SHP77 (cell line): ENCODE results near the gene UXS1.
A peak's percentile ranks its signal among the peaks of the same experiment; 100 is the strongest.

Experiments
- DNase-seq, 2 experiments: peaks; one replicate each; lab custom pipeline; 2025; lab: John Stamatoyannopoulos, UW

The UXS1 gene

DNA sequence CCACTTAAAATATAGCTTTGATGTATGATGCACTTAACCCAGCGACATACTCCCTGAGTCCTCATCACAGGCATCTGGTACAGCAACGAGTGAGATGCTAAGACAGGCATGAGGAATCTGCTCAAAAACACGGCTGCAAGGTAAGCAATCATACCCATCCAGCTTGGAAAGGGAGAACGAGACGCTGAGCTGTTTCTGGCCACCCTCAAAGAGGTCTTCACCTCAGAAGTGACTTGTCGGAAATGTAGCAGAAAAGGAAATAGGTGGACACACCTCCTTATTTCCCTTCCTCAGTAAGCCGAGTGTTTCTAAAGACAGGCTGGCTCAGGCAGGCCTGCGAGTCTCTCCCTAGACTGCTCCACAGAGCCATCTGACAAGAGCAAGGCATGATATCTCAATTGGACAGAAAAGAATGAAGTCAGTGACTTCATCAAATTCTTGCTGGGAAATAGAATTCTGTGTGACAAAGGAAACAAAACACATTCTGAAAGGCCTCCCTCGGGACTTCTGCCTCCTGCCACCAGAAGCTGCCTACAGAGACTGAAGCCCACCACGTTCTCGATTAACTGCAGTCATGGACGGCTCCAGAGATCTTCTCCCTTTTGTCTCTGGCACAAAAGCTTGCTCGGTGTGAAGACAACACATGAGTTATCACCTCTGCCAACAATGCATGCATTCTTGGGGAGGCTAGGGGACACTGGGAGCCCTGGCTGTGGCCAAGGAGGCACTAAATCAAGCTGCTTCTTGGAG, 84.3 kb downstream of the UXS1 start:
- DNase-seq = no peak

DNA sequence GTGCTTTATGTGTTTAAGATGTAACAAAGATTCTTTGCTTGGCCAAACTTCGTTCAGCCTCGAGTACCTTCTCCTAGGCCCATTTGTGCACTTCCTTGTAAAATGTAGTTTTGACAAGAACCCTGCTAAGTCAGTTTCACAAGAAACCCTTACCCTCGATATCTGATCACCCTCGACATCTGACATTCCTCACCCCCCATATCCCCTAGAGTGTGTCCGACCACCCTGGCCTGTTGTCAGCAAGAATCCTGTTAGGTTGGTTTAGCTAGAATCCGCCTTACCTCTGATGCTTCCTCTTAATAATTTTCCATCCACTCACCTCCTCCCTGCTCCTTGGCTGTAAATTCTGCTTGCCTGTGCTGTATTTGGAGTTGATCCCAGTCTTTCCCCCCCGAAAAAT, 85.3 kb downstream of the UXS1 start:
- DNase-seq = no peak

DNA sequence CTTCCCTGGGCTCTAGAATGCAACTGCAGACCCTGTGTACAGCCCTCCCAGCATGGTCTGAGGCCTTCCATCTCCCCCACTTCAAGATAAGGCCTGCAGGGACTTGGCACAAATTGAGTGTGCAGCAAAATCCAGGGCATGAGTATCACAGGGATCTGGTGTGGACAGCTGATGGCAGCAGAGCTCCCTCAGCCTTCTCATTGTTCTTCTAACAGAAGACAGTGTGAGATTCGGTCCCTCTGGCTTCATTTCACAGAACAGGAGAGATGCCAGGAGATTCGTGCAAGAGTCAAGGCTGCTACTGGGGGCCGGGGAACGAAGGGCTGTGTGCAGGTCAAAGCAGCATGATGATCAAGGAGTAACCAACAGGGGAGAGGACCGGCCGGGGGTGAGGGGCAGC, 85.8 kb downstream of the UXS1 start:
- no peak for DNase-seq

DNA sequence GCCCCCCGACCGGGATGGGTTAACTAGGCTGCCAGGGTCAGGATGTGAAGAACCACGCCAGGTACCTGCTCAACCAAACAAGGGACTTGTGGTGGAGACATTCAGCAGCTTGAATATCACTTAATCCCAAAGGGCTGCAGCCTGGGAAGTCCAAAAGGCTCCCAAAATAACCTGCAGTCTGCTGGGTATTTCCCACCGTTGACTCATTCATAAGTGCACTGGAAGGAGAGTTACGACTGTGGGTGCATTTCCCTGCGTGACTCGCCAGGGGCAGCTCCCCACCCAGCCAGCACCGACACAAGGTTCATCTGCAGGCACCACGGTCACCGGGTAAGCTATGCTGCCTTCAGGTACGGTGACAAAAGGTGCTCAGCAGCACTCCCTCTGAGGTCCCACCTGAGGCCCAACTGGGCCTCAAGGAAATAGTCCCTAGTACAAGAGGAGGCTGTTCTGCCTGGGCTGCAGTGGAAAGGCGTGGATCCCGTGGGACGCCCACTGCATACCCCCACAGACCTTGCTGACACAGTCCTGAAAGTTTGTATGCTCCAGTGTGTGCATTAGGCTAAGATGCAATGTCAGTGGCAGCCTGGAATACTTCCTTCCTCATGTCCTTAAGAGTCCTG, 86.5 kb downstream of the UXS1 start:
- DNase-seq = no peak

DNA sequence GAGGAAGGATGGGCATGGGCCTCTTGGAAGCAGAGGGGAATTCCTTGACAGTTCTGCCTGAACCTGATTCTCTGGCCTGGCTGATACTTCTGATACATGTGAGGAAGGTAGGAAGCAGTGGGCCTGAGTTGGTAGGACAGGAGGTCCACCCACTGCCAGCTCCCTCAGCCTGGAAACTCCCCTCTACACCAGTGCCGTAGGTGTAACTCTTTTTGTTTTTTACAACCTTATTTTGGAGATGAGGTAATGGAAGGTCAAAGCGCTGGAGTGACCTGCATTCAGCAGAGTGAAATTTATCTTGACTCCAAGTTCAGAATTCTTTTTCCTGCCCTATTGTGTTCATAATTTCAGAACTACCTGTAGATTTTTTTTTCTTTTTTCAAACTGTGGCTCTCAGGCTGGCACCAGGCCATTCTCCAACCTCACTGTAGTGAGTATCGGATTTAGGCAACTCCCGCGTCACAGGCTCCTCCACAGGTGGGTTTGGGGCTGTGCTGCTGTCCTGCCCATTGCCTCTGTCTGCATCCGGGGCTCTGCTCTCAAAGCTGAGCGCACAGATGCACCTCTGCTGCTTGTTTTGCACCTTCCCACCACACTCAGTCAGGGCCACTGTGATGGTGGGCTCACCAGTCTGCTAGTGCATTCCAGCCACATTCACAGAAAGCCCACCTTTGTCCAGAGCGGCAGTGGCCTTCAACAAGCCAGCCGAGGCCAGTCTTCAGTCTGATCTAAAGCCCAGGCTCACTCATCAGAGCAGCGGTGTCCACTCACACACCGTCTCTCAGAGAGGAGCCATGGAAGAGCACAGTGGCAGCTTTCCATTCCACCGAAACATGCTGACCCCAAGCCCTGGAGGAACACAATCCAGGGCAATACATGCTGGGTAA, 87.2 kb downstream of the UXS1 start:
- no peak for DNase-seq

DNA sequence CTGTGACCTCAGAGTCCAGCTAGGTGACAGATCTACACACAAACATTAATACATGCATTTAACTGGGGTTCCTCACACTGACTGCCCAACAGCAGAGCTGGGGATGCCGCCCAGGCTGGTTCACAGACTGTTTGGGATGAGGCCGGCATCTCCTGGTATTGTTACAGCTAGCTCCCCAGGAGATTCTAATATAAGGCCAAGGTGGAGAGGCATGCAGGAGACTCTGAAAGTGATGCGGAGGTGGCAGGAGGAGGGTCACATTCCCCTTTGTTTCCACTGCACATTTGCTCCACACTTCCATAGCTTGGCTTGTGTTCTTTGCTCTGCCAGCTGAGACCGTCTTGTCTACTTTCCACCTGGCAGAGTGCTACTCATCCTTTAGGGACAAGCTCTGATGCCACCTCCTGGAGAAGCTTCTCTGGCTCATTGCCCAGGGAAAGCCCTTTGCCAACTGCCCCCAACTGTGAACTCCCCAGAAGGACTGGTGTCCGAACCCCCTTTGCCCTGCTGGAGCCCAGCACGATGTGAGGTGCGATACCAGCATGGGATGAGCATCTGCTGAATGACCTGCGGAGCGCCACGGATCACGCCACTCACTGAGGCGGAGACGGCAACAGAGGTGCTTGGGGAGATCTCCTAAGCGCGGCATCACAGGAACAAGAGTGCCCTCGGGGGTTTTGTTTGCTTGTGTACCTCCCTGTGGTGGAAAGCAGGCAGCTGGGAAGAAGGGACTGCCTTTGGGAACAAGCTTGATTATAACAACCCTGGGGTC, 88.8 kb downstream of the UXS1 start:
- DNase-seq = no peak

DNA sequence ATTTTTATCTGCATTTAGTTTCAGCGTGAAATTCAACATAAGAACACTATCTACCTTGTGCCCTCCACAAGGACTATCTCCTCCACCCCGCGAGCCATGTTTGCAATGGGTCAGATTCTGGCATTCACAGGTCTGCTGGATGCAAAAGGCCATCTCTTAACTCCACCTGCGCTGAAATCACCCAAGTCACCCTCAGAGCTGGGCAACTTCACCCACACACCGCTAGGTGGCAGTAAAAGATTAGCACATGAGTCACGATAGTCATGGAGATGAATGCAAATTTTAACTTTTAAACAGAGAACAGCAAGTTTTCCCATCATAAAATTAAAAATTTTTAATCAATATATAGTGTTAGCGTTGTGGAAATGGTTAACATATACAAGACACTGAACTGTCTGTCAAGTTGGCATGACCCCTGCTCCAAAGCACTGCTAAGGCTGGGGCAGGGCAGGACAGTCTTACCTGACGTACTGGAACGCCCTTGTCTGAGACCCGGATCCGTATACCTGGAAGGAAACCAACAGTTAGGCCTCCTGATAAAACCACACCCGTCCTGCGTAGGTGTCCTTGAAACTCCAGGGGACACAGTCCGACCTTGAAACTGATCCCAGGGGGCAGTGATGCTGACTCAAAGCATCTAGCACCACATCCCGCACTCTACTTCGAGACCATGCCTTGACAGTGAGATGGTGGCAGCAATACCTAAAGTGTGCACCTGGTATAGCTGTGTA, 89.6 kb downstream of the UXS1 start:
- DNase-seq = peak; percentile 23 to 26

DNA sequence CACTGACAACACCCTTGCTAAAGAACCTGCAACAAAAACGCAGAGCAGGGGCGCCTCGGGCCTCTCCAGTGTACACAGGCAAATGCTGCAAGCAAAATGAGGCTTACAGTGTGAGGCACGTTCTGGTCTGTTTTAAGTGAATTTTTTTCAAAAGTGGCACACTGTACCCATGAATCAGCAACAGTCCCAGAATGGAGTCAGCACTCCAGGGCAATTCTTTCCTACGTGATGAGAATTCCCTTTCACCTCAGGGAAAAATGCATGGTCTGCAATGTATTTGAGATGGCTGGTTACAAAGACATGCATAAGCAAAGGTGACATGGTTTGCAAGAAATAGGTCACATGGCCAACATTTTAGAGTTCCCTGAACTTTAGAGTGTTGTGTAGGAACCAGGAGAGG, 94.4 kb downstream of the UXS1 start:
- DNase-seq = no peak

DNA sequence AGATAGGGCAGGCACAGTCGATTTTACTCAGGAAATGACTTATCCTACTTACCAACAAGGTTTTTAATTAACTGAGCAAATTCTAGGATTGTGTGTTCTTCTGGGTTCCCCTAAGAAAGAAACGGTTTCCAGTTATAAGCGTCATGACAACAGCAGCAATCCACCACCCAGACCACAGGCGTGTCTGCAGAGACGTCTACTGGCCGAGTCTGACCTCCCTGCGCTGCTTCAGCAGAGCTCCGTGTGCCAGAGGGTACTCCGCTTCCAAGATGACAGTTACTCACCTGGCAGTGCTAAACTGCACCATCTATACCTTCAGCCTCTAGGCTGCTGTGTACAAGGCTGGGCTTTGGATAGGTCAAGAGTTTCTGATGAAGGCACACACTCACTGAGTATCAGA, 95.4 kb downstream of the UXS1 start:
- no peak for DNase-seq

DNA sequence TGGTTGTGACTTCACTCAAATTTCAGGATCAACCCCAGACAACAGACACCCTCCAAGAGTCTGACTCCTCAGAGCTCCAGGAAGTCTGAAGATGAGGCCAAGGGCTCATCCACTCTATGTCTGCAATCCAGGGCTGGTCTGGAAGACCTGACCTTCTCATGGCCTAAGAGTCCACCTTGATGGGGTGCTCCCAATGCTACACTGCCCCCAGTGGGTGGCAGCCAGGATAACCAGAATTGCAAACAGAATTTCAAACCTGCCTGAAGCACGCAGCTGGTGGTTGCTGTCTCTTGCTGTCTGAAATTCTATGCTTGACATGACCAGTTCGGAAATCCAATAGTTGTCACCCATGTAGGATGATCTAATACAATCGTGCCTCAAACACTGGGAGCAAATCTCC, 96.0 kb downstream of the UXS1 start:
- peak in 1 of 2 experiments; percentile 9 for DNase-seq

DNA sequence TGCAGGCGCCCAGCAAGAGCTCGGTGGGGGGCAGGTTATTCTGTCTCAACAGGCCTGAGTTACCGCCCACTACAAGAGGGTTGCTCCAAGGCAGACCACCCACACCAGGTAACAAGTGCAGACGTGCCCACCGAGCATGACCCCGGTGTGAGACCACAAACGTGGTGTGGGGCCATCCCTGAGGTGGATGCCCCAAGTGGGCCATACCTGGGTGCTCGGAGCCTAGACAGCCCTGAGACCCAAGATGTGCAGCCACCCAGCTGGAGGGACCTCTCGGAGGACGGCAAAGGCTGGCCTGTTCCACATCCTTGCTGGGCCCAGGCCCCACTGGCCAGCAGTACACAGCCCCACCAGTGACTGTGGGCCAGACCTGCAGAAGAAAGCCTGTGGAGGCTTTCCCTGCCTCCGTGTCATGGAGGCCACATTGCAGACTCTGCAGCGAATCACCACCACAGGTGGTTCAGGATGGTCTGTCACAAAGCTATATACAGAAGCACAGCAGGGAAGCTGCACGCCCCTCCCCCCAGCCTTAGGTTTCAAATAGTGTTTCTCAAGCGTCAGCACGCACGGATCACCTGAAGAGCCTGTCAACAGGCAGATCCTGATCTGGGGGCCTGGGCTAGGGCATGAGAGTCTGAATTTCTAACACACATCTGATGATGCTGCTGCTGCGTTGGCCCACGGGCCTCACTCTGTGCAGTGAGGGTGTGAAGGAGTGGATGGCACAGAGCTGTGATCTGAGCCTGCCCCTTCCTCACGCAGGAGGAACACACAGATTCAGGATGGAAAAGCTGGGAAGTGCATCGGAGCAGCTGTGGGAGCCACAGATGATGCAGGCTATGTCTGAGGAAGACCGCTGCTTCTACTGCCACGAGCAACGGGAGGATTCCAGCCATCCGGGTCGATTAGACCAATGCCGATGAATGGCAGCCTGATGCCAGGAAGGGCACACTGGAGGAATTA, 96.8 kb downstream of the UXS1 start:
- DNase-seq = no peak

DNA sequence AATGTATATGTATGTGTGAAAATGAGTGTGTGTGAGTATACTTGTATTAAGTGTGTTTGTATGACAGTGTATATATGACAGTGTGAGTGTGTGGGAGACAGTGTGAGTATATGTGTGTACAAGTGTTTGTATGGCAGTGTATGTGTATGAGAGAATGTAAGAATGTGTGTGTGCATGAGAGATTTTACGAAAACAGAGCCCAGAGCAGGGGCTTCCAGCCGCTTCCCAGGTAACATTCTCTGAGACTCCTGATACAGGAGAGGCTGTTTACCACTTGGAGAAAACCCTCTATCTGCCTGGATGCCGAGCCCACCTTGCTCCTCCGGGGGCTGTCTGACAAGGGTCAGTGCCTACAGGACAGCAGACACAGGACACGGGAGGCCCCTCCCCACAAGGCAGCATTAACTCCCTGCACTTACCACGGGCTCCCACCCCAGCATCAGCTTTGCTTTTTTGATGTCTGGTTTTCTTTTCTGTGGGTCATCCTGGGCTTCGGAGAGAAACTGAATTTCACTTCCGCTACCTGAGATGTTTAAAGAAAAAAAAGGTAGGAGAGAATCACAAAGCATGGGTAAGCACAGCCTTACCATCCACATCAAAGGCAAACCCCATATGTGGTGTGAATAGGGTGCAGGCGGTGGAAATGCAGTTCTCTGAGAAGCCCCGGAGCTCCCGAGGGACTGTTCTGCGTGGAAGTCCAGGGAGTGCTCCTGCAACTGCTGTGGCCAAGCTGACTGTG, 97.6 kb downstream of the UXS1 start:
- no peak for DNase-seq

DNA sequence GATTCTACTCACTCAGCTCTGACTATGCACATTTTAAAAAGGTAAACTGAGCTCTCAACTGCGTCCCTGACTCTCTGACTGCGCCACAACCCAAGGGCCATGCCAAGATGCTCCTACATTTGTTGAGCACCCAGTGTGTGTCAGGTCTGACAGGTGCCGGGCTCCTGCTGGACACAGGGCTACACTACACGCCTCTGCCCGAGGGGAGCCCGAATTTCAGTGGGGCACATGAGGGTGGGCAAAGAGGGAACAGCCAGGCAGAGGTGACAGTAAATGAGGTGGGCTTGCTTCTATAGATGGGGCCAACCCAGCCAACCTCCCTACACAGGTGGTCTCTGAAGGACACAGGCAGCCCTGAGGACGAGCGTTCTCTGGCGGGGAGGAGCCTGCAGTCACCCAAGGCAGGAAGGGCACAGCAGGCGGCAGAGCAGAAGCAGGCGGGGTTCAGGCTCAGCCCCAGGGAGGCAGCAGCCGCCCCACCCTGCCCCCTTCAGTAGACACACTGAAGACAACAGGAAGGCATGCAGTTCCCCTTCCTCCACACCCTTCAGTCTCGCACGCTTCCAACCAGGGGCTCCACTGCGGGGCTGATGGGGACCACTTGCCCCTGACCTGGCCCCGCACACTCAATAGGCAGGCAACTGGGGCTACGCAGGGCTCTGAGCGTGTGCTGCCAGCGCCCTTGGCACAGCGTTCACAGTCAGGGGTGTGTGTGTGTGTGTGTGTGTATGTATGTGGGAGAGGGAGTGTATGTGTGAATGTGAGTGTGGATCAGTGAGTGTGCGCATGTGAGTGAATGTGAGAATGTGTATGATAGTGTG, 98.4 kb downstream of the UXS1 start:
- no peak for DNase-seq

DNA sequence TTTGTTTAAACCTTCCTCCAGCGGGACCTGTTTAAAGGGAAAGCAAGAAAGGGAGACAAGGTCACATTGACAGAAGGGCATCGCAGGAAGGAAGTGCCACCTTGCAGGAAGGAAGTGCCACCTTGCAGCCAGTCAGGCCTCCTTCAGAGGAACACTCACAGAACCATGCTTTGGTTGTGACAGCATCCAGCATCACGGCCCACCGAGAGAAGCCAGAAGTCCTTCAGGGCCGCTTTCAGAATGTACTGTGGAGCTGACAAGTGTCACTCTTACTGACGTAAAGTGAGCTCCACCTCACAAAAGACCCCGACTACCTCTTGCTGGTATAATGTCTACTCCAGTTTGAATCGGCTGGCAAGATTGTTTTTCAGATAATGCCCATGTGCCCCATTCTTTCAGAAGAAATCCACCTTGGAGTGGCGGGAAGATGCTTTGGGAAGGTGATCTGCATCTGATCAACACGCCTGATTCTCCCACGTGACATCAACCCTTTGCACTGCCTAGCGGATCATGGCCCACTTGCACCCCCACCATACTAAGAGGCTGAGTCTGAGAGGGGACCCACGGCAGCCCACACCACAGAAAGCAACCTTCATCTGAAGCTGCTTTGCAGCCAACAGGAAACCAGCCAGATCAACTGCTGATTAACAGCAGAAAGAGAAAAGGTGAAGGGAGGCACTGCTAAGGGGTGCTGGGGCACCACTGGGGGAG, 99.8 kb downstream of the UXS1 start:
- no peak for DNase-seq

DNA sequence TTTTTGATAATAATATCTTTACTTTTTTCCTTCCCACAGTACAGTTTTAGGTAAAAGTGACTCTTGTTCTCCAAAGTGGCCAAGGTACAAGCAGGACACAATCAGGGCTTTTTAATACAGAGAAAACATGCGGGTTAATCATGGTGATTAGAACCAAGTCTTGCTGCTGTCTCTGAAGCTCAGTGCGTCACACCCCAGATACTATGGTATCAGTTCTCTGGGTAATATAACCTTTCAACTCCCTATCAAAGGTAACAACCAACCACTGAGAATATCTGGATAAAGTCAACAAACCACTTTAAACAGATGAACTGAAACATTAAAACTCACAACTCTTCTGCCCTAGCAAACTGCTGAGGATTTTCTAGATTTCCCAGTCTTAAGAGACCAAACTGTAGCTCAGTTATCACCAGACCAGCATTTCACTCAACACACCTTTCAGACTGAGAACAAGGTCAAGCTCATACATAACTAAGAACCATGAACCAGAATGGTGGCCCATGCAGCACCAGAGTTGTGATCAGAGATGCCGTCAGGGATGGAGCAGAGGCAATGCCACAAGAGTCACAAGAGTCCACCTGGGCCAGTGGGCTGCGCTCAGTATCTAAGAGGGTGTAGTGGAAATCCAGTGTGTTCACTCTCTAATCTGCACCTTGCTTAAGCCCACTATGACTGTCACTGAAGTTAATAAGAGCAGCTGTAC, 103.0 kb downstream of the UXS1 start:
- DNase-seq = no peak

DNA sequence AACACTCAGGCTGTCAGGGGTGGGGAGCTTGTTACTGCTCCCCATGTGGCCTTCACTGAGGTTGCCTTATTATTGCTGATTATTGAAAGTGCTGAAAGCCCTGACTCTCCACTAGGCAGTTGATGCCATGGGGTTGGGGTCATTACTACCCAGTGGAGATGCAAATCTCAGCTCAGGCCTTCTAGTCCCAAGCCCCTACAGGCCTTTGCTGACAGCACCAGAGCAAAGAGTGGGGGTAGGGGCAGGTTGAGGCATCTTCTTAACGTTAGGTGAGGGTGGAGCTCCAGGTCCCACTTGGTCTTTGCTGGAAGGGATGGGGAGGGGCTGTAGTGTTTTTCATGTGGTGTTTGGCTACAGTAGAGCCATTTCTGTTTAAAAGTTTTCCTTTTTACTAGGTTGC, 104.5 kb downstream of the UXS1 start:
- DNase-seq = no peak

DNA sequence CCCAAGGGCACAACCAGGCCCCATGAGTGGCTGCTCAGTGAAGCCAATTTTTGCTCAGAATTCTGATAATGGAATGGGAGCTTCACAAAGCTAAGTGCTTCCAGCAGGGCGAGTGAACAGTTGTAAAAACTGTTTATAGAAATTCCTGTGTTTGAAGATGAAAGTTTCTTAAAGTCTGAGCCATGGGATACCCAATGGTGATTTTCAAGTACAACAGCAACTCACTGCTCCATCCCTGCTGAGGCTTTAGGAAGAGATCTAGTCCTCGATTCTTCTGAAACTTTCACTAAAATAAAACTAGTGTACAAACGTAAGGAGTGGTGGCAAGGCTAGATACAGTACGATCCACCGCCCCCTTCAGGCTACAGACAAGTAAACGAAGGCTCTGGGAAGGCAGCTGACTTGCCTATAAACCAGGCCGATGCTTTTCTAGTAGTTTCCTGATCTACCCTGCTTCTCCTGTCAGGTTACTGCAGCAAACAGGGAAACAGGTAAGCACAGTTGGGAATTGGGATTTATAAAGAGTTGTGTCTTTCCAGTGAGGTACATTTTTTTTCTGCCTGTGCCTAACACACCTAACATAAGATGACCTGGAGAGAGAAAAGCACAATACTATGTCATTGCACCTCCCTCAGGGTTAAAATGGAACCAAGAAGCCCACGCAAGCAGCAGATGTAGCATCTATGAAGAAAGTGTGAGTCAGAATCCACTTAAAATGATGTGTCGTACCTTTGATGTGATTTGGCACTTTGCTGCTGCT, 108.7 kb downstream of the UXS1 start:
- peak in 1 of 2 experiments; percentile 1 for DNase-seq
